NCI-H1417 treated with DMSO at 0.1 percent for 48 hours (cell line): ENCODE results near the gene EVI5.

ENCODE experiments used
- DNase-seq: peaks from one replicate; lab custom pipeline; 2025; lab: John Stamatoyannopoulos, UW

The EVI5 gene

DNA sequence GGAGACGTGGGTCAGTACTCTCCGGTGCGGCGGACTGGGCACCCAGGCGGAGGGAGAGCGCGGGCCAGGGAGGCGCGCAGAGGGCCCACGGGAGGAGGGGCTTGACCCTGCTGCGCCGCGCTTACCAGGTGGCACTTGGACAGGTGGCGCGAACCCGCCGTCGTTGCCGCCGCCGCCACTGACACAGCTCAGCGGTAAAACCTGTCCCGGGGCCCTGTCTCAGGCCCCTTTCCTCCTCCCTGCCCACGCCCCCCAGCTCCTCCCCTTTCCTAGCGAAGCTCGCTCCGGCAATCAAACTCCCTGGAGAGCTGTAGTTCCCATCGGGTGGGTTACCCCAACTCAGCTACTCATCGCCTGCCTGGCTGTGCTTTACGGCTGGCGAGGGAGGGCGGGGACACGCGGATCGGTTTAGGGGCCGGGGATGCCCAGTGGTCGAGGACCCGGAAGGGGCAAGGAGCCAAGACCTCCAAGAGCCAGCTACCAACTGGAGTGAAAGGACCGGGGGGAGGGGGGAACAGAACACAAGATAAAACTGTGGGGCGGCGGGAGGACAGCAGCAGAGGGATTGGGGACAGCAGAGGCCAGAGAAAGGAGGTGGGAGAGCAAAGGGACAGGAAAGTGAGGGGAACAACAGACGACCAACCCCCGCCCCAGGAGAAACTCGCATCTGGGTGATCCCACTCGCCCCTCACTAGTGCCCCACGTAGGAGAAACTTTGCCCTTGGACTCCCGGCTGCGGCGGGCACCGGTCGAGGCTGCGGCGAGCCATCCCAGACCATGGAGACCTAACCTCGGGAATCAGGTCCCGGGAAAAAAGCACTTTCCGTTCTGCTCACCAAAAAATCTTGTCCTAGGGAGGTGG, 301.1 kb downstream of the EVI5 start:
- DNase-seq: no peak

DNA sequence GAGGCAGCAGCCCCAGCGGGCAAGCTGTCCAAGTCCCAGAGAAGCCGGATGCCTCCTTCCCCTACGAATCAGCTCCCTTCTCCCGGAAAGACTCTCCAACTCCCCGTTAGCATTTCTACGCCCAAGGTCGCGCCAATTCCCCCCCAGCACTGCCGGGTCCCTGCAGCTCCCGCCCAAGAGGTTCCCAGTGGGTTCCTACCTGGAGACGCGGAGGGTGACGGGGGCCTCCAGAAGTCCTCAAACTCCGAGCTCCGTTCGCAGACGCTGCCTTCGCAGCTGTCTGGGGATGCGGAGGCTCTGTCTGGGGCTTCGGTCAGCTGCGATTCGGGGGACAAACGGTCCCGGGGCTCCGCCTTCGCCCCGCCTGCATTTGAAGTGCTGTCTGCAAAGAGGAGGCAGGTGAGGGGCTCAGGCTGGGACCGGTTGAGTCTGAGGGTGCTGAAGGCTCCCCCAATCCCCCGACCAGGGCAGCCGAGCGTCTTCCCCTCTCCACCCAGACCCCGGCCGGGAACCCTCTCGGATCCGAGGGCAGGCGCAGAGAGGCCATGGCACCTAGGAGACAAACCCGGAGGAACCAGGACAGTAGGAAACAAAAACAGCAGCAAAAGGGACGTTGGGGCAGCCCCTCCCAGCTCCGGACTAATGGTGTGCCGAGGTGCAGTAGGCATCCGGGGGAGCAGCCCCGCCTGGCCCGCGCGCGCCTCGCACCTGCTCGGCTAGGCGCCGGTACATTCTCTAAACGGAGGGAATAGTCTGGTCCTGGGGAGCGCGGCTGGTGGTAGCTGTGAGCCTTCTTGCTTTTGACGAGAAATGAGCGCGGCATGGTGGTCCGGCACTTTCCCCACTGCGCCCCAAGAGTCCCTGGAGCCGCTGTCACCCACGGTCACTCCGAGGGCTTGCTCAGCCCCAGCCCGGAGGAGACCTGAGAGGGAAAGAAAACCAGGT, 302.0 kb downstream of the EVI5 start:
- no peak for DNase-seq

DNA sequence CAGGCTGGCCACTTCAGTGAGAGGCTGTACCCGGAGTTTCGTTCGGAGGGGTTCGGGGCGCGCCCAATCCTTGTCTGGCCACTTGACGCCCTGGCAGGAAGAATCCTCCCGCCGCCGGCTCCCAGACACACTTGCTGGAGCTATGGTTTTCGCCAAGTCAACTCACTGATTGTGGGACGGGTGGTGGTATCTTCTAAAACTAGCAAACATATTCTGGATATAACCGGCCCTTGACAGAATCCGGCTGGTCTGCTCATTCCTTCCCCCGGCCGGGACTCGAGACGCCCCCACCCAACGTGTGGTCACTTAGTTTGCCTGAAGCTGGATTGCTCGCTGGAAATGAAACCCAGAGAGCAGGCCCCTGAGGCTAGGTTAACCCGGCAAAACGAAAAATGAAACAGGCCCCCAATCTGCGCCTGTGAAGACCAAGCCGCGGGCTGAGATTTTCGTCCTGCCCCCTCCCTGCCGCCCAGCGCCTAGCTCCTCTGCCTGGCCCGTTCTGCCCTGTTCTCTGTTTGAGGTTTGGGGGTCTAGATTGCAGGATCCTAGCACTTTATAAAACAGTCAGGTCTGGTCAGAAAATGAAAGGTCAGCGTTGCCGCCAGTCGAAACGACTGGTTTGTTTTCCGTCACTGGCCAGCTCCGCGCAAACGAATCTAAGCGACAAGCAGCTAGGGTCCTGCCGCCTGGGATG, 302.8 kb downstream of the EVI5 start:
- DNase-seq: no peak

DNA sequence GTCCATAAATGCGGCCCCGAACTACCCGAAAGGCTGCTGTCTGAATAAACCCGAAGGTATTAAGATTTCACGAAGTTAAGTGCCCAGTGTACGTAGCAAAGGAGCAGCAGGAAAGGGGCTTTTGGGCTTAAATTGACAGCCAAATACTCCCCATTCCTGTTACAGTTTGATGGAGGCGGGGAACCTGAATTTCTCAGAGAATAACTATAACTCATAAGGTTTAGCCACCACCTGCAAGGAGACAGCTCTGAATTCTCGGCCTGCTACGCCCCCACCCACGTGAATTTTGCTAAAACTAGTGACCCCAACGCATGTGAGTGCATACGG, 303.3 kb downstream of the EVI5 start:
- no peak for DNase-seq

DNA sequence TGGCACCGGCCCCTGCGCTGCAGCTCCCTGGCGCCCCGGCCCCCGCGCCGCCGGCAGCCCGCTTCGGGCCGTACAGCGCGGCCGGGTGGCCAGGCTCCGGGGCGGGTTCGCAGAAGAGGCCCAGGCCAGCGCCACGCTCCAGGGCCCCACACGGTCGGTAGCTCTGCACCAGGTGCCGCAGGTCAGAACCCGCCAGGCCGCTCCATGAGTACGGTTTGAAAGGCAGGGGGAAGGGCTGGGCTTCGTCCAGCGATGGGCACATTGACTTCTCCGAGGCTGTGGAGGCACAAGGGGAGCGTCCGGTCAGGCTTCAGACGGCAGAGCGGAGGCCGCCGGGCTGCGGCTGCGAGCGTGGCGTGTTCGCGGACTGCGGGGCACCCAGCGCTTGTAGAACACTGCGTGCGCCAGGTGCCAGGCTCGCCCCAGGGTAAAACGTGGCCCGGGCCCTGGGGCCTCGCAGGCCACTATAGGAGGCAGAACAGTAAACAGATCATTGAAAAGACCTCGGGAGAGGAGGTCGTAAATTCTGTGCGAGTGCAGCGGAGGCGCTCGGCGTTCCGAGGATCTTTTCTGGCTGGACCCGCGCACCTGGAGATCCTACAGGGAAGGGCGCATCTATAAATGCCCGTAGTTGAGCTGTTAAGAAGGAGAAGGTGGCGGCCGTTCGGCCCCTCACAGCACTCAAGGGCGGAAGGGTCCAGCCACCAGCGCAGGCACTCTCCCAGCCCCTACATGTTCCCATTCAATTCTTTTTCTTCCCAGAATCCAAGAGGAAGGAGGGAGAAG, 303.9 kb downstream of the EVI5 start:
- no peak for DNase-seq

DNA sequence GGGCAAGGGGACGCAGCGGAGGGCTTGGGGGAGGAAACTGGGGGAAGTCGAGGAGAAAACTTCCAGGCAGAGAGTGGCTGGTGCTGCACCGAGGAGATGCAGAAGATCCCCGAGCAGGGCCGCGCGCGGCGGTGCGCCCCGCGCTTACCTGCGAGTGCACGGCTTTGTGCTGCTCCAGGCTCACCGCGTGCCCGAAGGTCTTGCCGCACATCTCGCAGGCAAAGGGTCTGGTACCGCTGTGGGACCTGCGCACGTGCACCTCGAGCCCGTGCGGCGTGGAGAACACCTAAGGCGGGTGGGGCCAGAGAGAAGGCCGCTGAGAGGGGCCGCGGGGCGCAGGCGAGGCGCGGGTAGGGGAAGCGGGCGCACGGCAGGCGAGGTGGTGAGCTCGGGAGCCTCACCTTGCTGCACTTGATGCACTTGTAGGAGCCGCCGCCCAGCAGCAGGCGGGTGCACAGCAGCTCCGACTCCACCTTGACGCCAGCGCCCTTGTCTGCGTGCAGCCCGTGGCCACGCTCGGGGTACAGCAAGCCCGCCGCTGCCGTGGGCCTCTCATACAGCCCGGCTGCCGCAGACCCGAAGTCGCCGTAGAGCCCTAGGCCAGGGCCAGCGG, 304.6 kb downstream of the EVI5 start:
- DNase-seq: no peak

DNA sequence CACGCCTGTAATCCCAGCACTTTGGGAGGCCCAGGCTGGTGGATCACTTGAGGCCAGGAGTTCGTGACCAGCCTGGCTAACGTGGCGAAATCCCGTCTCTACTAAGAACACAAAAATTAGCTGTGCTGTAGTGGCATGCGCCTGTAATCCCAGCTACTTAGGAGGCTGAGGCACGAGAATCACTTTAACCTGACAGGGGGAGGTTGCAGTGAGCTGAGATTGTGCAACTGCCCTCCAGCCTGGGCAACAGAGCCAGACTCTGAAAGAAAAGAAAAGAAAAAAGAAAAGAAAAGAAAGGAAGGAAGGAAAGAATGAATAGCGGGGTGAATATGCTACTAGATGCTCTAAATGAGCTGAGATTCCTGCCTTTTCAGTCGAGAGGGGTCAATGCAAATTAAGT, 305.3 kb downstream of the EVI5 start:
- DNase-seq: no peak

DNA sequence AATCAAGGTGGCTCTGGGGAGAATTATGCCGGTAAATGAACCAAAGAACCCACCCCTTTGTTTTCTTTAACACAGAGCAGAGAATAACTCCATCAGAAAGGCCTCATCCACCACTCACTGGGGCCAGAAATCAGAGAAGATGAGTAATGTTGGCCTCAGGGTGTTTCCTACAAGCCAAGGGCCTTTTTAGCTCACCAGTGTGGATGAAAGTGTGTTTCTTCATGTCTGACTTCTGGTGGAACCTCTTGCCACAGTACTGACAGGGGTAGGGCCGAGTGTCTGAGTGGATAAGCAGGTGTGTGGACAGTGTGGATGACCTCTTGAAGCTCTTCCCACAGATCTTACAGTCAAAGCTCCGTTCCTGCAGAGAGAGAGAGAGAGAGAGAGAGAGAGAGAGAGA, 306.5 kb downstream of the EVI5 start:
- no peak for DNase-seq

DNA sequence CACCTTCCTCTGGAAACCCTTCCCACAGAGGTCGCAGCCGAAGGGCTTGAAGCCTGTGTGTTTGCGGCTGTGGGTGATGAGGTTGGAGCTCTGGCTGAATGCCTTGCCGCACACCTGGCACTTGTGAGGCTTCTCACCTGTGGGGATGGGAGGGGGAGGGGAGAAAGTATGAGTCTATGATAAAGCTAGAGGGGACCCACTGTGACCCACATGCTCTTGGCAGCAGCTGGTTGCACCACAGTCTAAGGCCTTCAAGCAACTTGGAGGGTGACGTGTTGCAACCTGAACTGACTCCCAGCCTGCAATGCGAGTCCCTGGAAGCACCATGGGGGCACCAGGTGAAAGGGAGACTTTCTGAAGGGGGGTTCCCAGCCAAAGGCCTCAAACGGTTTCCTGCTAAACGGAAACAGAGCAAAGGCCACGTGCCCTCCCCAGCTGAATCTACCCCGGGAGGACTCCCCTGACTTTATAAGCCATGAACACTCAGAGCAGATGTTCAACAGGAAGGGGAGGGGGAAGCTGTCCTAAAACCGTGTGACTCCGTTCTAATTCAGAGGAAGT, 308.8 kb downstream of the EVI5 start:
- DNase-seq: no peak

DNA sequence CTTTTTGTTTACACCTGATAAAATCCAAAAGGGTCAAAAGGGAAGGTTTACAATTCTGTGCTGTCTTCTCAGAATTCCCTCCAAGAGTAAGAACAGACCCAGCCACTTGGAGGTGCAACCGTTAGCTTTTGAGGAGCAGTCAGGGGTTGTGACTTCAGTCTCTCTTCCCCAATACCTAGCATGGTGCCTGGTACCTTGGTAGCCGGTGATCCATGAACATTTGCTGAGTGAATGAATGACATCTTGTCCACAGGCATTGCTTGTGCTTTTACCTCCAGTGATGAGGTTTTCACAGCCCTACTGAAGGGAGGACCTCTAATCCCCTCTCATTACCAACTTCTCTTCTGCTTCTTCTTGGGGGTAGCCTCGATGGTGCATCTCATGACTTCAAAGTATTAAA, 309.9 kb downstream of the EVI5 start:
- DNase-seq: no peak

DNA sequence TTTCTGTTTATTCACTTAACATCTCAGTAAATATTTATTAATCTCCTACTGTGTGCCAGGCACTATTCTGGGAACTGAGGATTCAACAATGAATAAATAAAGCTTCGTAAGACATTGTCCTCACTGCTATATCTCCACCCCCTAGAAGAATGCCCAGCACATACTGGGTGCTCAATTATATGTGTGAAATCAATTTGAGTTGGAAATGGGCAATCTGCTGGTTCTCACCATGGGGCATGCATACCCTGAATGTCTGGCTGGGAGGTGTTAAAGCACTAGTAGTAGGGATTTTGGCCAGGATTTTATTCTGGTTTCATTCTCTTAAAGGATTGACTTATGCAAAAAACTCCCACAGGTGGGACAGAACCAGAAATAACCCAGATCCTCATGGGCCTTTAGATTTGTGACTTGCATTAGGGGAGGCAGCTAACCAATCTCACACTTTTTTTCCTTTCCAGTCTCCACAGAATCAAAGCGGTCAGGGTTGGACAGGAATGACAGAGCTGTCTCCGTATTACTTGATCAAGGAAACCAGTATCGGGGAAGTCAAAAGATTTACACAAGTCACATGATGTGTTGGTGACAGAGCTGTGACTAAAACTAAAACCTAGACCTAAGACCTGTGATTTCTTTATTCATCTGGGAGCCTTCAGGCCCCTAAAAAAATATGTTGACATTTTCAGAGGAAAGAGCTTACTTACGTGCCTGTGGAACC, 311.0 kb downstream of the EVI5 start:
- DNase-seq: no peak

DNA sequence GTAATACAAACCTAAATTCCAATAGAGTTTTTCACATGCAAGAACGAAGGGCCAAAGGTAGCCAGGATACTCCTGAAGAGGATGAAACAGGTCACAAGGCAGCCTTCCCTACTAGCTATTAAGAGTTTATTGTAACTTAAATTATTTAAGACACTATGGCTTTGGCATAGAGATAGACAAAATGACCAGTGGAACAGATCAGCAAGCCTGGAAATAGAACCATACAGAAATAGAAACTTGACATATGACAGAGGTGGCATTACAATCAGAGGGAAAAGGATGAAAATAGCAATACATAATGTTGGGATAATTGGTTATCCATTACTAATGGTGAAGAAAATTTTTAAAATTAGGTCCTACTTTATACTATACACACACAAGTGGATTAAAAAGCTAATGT, 314.7 kb downstream of the EVI5 start:
- DNase-seq: no peak

DNA sequence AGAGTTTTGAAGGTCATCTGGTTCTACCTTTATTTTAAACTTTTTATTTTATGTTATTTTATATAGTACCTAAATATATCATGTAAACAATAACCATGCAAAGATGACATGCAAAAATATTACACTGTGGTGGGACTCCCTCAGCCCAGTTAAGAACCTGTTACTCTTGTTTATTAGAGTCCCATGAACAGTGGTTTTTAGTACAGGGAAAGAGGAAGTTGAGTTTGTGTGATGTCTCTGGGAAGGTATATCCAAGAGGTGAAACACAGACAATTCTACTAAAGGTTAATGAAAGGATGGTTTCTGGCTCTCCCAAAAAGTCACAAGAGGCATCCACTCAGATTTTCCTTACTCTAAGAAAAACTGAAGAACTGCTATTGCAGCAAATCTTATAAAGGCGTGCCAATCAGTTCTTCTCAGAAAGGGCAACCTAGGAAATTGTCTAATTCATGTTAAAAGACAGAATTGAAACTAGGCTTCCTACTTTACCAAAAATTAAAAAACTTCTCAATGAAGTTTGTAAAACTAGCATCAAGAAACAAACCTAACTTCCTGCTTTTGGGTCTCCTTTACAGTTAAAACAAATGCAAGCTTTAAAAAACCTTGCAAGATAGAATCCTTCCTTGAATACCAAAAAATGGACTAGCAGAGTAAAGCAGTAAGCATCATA, 318.1 kb downstream of the EVI5 start:
- no peak for DNase-seq

DNA sequence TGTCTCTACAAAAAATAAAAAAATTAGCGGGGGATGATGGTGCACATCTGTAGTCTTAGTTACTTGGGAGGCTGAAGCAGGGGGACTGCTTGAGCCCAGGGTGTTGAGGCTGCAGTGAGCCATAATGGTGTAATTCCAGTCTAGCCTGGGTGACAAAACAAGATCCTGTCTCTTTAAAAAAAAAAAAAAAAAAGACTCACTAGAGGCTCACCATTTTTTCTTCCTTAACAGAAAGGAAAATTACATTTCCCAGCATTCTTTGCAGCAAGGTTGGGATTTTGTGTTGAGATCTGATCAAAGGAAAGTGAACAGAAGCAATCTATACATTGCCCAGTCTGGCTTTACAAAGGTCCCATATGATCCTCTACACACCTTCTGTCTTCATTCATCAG, 319.7 kb downstream of the EVI5 start:
- DNase-seq: no peak

DNA sequence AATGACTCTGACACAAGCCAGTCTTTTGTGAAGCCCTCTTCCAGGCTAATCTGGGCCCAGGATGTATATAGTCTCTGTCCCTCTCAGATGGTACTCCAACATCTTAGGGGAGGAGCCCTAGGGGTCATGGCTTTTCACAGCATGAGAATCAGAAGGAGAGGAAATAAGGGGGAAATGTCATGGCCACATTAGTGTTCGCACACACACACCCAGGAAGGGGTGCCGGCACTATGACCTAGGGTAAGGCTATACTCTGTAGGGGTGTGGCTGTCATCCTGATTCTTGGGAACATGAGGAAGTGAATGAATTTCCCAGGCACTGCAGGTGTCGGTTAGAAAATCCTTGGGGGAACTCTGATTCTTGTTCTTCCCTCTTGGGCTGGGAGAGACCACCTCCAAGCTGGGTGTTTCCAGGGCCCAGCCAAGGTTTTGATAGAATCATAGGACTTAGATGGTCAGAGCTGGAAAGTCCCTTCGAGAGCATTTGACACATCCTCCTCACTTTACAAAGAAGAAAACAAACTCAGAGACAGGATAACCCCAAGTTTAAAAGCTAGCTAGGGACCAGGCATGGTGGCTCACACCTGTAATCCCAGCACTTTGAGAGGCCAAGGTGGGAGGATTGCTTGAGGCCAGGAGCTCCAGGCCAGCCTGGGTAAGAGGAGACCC, 320.2 kb downstream of the EVI5 start:
- DNase-seq: no peak

DNA sequence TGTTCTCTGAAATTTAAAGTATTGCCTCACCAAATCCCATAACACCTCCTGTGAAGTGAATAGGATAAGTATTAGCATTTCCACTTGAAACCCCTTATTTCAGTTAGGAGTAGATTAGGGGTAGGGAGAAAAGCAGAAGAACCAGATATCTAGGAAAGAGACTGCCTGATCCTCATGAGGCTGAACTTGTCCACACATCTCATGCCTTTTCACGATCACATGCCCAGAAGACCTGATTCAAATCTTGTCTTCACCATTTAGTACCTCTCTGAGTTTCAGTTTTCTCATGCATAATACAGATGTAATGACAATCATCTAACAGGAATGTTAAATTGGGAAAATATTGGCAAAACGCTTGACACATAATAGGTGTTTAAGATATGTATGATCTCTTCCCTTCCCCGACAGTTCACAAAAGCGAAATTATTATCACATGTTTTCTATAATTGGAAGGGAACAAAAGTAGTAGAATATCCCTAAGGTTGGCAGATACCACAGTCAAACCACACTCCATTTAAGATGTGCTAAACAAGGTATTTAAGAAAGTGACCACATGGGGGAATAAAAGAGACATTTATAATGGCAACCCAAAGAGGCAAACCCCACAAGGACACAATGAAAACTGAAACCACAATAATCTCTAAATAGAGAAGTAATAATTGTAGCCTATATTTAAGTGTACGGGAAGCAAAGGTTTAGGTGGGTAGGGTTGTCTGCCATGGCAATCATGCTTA, 323.4 kb downstream of the EVI5 start:
- no peak for DNase-seq

DNA sequence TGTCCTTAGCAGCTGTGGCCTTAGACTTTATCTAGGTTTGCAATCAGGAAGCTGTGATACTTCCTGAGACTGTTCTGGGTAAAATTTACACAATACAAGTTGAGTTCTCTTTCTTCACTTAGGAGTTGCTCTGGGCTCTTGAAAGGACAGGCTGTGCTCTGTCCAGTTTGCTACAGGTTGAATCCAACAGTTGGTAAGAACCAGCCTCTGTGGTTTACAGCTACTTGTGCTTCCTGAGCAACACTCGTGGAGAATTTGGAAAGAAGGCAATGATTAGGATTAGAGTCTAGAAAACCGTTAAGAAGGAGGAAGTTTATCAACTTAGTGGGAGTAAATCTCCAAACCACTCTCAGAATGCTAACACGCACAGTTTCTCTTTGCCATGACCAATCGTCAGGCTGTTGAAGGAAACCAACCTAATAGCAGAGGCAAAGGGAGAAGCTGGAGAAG, 325.0 kb downstream of the EVI5 start:
- DNase-seq: no peak
